NCI-H2107 treated with DMSO at 0.1 percent for 48 hours (cell line): ENCODE measurements around the gene GLG1.
"Not testable (repeated sequence)": the region's sequence is repeated elsewhere in the genome, so short reads cannot be mapped to it uniquely, and the experiment has no call there.

Experiments
- DNase-seq: peaks from one replicate; lab custom pipeline; 2025; ENCODE audit not compliant: unreplicated experiment; lab: John Stamatoyannopoulos, UW

GLG1 gene

DNA sequence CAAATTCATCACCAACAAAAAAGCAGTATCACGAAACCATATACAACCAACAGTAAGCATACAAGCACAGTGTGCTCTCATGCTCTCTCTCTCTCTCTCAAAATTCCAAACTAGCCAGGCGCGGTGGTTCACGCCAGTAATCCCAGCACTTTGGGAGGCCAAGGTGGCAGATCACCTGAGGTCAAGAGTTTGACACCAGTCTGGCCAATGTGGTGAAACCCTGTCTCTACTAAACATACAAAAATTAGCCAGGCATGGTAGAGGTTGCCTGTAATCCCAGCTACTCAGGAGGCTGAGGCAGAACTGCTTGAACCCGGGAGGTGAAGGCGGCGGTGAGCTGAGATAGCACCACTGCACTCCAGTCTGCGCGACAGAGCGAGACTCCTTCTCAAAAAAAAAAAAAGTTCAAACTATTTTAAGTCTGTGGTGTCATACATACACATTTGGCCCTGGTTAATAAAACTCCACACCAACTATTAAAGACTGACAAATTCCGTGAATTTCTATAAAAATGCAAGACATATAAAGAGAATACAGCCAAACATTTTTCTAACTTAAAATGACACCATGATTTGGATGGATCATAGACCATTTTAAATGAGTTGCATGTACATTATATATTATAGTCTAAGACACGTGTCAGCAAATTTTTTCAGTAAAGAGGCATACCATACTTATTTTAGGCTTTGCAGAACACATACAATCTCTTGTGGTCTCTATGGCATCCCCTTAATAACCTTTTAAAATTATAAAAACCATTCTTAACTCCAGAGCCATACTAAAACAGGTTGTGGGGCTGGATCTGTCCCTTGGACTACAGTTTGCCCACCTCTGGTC lies 30.9 kb downstream of the GLG1 start:
- no peak for DNase-seq

DNA sequence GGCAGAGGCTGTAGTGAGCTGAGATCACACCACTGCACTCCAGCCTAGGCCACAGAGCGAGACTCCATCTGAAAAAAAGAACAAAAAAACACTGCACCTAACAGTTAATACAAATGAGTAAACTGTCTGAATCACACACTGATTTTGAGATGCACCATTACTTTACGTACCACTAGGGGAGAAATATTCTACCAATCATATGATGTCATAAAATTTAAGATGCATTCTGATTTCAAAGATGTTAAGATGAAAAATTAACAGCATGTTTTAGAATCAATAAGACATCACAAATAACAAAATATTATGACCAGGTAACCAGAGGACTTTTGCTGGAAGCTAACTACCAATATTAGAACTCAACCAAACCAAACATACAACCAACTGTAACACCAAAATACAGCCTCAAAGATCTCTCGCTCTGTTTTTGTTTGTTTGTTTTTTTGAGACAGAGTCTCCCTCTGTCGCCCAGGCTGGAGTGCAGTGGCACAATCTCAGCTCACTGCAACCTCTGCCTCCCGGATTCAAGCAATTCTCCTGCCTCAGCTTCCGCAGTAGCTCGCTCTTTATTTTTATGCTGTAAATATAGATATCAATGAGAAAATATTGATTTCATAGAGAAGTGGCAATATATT lies 31.6 kb downstream of the GLG1 start:
- DNase-seq: no peak

- no peak for DNase-seq
Measured at GRCh38 chr16:74574146-74574545, 32.8 kb downstream of the GLG1 start.

GRCh38 chr16:74573622-74574021 lies 33.3 kb downstream of the GLG1 start:
- no peak for DNase-seq

GRCh38 chr16:74570412-74571301 lies 36.3 kb downstream of the GLG1 start:
- no peak for DNase-seq

DNA sequence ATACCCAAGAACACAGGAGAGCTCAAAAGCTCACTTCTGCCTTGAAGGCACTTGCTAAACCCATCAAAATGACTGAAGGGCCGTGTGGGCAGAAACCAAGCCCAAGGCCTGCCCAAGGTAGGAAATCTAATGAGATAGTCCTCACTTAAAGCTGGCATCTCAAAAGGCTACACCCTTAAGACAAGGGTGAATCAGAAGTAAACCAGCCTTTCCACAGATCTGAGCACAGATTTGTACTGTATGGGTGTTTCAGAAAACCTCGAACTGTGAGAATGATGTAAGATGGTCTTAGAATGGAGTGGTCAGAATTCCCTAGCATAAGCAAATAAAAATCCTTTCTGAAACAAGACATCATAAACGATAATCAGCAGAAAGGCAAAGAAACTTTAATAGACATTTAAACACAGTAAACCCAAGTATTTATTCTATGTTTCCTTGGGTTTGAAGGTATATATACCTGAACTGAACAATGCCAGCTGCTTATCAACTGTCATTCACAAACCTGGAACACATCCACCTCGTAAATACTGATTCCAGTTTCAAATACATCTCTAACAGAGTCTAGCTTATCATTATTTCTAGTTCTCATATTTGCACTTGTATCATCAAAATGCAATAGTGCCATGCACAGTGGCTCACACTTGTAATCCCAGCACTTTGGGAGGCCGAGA lies 37.8 kb downstream of the GLG1 start:
- DNase-seq: no peak

- no peak for DNase-seq
Measured at GRCh38 chr16:74567901-74568300, 39.0 kb downstream of the GLG1 start.

DNA sequence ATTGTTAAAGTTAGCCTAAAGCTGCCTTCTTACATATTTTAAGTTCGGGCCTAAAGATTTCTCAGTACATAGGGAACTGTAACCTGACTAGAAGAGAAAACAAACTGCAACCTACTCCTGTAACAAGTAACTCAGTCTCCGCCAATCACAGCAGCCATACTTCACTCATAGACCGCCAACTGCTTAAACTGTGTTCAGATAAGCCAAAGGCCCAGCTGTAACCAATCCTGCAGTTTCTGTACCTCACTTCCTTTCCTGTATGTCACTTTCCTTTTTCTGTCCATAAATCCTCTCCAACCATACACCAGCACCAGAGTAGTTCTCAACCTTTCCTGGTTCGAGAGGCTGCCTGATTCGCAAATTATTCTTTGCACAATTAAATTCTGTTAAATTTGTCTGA lies 41.5 kb downstream of the GLG1 start:
- DNase-seq: no peak

GRCh38 chr16:74564451-74564984 lies 42.4 kb downstream of the GLG1 start:
- no peak for DNase-seq

- DNase-seq: no peak
Measured at GRCh38 chr16:74563828-74564263, 43.1 kb downstream of the GLG1 start.

DNA sequence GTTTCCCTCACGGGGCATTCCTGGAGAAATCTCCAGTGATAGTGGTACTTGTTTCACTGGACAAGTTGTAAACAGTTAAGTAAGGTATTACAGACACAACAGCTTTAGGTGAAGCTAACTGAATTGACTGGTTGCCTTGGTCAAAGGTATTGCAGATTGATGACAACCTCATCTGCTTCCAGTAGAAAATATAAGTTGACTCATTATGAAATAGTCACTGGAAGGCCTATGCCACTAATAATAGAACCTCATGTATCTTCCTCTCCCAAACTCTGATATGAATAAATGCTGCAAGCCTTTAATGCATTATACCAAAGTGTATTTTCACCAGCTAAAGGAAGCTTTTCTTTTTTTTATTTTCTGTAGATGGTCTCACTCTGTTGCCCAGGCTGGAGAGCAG lies 44.8 kb downstream of the GLG1 start:
- DNase-seq: no peak

DNA sequence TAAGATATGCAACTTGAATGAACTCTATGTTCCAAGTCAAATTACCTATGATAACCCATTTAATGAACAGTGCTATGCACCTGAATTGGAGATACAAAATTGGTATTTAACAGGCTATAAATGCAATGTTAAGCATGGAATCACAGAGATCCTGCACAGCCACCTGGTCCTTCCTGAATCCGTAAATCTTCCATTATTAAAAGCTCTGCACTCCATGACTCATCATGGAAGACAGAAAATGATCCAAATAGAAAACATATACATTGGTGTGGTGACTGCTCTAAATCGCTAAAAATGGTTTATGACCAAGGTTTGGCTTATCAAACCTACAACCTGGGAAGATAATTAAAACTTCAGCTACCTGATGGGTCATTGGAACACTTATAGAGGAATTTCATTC lies 45.3 kb downstream of the GLG1 start:
- no peak for DNase-seq

GRCh38 chr16:74560912-74561311 lies 46.0 kb downstream of the GLG1 start:
- no peak for DNase-seq

DNA sequence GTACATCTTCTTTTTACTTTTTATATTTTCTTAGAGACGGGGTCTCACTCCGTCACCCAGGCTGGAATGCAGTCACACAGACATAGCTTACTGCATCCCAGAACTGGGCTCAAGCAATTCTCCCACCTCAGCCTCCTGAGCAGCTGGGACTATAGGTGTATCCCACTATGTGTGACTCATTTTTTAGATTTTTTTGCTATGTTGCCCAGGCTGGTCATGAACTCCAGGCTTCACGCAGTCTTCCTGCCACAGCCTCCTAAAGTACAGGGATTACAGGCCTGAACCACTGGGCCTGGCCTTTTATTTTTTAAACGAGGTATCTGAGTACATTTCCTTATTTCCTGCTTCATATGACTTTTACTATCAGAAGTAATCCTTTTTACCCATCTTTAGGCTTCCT lies 48.0 kb downstream of the GLG1 start:
- DNase-seq: no peak

DNA sequence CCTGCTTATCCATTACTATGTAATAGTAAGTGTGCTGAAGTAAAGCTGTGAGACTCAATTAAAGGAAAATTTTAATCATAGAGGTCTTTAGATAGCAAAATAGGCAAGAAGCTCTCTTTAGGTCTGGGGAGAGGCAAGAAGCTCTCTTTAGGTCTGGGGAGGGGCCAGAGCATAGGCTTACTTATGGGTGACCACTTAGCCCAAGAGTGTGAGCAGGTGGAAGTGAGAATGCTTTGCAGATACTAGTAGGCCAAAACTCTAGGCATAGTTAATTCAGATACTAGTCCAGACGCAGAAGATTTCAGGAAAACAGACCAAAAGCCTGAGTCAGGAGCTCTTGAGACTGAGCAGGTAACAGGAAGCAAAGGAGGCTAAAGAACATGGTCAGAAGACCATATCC lies 49.6 kb downstream of the GLG1 start:
- no peak for DNase-seq

GRCh38 chr16:74556375-74556922 lies 50.5 kb downstream of the GLG1 start:
- no peak for DNase-seq

DNA sequence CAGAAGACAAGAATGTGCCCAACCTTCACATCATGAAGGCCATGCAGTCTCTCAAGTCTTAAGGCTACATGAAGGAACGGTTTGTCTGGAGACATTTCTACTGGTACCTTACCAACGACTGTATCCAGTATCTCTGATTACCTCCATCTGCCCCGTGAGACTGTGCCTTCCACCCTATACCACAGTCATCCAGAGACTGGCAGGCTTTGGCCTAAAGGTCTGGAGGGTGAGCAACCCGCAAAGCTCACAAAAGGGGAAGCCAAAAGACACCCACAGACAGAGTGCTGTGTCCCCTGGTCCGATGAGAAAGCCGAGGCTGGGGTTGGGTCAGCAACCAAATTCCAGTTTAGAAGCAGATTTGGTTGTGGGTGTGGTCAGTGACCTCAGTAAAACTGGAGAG lies 54.6 kb downstream of the GLG1 start:
- DNase-seq: not testable (repeated sequence)

GRCh38 chr16:74550227-74551019 lies 56.5 kb downstream of the GLG1 start:
- not testable (repeated sequence) for DNase-seq

- not testable (repeated sequence) for DNase-seq
Measured at GRCh38 chr16:74546112-74546511, 60.8 kb downstream of the GLG1 start.
